K562 (cell line): ENCODE data around the gene TRAPPC1. TPM values are rescaled to one million over a fixed set of nuclear protein-coding genes. Genes with fewer than 3 reads are reported as not detected.

Experiments
- CREB5 ChIP-seq: fragments of 250-450 bp; sonication (Bioruptor Pico); IDR thresholded peaks from 2 replicates; pipeline ENCODE4 v1.5.0; 2020; ENCODE audit warnings: mild to moderate bottlenecking
- ELK1 ChIP-seq: sonication (generic); formaldehyde crosslinking; IDR thresholded peaks from 2 replicates; pipeline ENCODE4 v1.8.1; 2022; ENCODE audit warnings: missing genetic modification reagents
- ESRRB ChIP-seq: fragments of 250-450 bp; sonication (Bioruptor Pico); IDR thresholded peaks from 2 replicates; pipeline ENCODE4 v1.5.0; 2020; ENCODE audit warnings: mild to moderate bottlenecking, moderate library complexity, borderline replicate concordance
- FOS ChIP-seq: IDR thresholded peaks from 3 replicates; pipeline ENCODE4 v1.6.1; 2011; ENCODE audit not compliant: insufficient read length; ENCODE audit errors: extremely low read depth
- JUN ChIP-seq, 2 experiments: sonication (generic) in 1 of 2; formaldehyde crosslinking in 1 of 2; IDR thresholded peaks; 2 replicates each; pipeline versions ENCODE4 v1.6.1 to v1.8.0; 2012 to 2022; ENCODE audit warnings: borderline replicate concordance in 2 of 2, mild to moderate bottlenecking in 2 of 2, improper control_type of control experiment in 1 of 2, low read depth in 1 of 2, low read length in 1 of 2, missing genetic modification reagents in 1 of 2
- MAFG ChIP-seq: fragments of 450-650 bp; conservative IDR thresholded peaks from 2 replicates; pipeline ENCODE4 v1.6.1; 2016; ENCODE audit warnings: missing genetic modification characterization, missing compliant biosample characterization
- MAX ChIP-seq: sonication (generic); formaldehyde crosslinking; IDR thresholded peaks from 2 replicates; pipeline ENCODE4 v1.9.0; 2022; ENCODE audit warnings: mild to moderate bottlenecking, missing genetic modification reagents
- MED1 ChIP-seq: sonication (generic); formaldehyde crosslinking; IDR thresholded peaks from 2 replicates; pipeline ENCODE4 v1.8.1; 2023; ENCODE audit warnings: missing genetic modification reagents, borderline replicate concordance
- MNT ChIP-seq, 2 experiments: fragments of 450-650 bp; conservative IDR thresholded peaks; 2 replicates each; pipeline ENCODE4 v1.6.1; 2017; ENCODE audit warnings: mild to moderate bottlenecking in 2 of 2, moderate library complexity in 2 of 2
- NCOA2 ChIP-seq, 2 experiments: fragments of 450-650 bp; IDR thresholded peaks; 2 replicates each; pipeline ENCODE4 v1.6.1; 2018; ENCODE audit warnings: mild to moderate bottlenecking in 2 of 2, moderate library complexity in 1 of 2; ENCODE audit not compliant: partially characterized antibody in 2 of 2
- POU5F1 ChIP-seq: fragments of 150-350 bp; IDR thresholded peaks from 2 replicates; pipeline ENCODE4 v1.6.1; 2014; ENCODE audit warnings: borderline replicate concordance, low read length, low read depth, mild to moderate bottlenecking; ENCODE audit not compliant: partially characterized antibody
- SP1 ChIP-seq: sonication (generic); formaldehyde crosslinking; IDR thresholded peaks from 2 replicates; pipeline ENCODE4 v1.8.1; 2022; ENCODE audit warnings: mild to moderate bottlenecking, missing genetic modification reagents
- ZBTB2 ChIP-seq: fragments of 450-650 bp; IDR thresholded peaks from 2 replicates; pipeline ENCODE4 v1.6.1; 2016; ENCODE audit warnings: antibody characterized with exemption
- ZBTB7A ChIP-seq: IDR thresholded peaks from 2 replicates; pipeline ENCODE4 v1.6.1; 2011; ENCODE audit warnings: low read depth, mild to moderate bottlenecking, low read length, moderate library complexity, borderline replicate concordance; ENCODE audit not compliant: control insufficient read depth
- ZKSCAN1 ChIP-seq: fragments of 150-350 bp; IDR thresholded peaks from 2 replicates; pipeline ENCODE4 v1.6.1; 2016; ENCODE audit warnings: low read depth, low read length
- ZNF511 ChIP-seq: sonication (generic); formaldehyde crosslinking; IDR thresholded peaks from 2 replicates; pipeline ENCODE4 v1.8.0; 2022; ENCODE audit warnings: mild to moderate bottlenecking, missing genetic modification reagents
- ZNF512 ChIP-seq: IDR thresholded peaks from 2 replicates; pipeline ENCODE4 v1.6.1; 2016; ENCODE audit warnings: missing genetic modification characterization, missing compliant biosample characterization
- polyA plus RNA-seq, 8 experiments: library from polyadenylated mRNA; depleted of rRNA in 4 of 8; stranded (reverse) in 5 of 8; unstranded in 3 of 8; fragments of >200 nt; fragmentation: Nextera tagmentation in 2 of 8; fragmentation: Illumina TruSeq in 1 of 8; extraction: Ambion mirVana in 2 of 8; extraction: Trizol in 1 of 8; gene quantifications; 2 replicates each; pipeline versions ENCODE4 v1.2.1 to v1.2.3, GENCODE V29; 2011 to 2014; ENCODE audit warnings: inconsistent platforms in 1 of 8, missing spikeins in 1 of 8
- total RNA-seq, 7 experiments: library from RNA; depleted of rRNA in 6 of 7; stranded (reverse); fragments of >200 nt in 6 of 7; fragmentation: Illumina TruSeq in 2 of 7; extraction: Trizol in 2 of 7; gene quantifications; 2 replicates each; pipeline versions ENCODE4 v1.2.1 to v1.2.3, GENCODE V29; 2011 to 2021; ENCODE audit warnings: low replicate concordance in 1 of 7

TRAPPC1 gene
- total and polyA plus RNA-seq, 9 of the 15 experiments (the other 6 are each of a cell fraction or from before 2014, with no cell fraction given) = 11.7 to 82.8 (median 36.2) TPM

- TF ChIP-seq NCOA2 (IDR thresholded peaks at IDR 0.05; ENCODE audit: partially characterized antibody in 2 of 2) (no peak), ZBTB2 (peak; percentile 88), SP1 (CRISPR knock-in tag) (peak; percentile 73), ZKSCAN1 (0 out of 2 replicates have a peak, but pooled peaks have one; percentile 48), ZBTB7A (peak; percentile 44; the same call in 1 of the 2 replicates), FOS (no peak), POU5F1 (no peak), ELK1 (CRISPR knock-in tag) (no peak), MAX (peak; percentile 20; the same call in 1 of the 2 replicates), JUN (IDR thresholded peaks at IDR 0.05; ENCODE audit: borderline replicate concordance, low read depth, low read length) (peak; percentile 98), JUN (CRISPR knock-in tag; IDR thresholded peaks at IDR 0.05; ENCODE audit: borderline replicate concordance) (peak; percentile 76; the same call in 1 of the 2 replicates), CREB5 (CRISPR knock-in tag) (peak; percentile 80; the same call in 1 of the 2 replicates), MAFG (no peak), ZNF511 (CRISPR knock-in tag) (no peak), MED1 (CRISPR knock-in tag) (no peak), ZNF512 (no peak), MNT (conservative IDR thresholded peaks at IDR 0.05) (peak; percentile 61 to 83; a peak in 3 of 4 replicates), ESRRB (CRISPR knock-in tag) (no peak)
These were observed at the start of gene TRAPPC1, which contains the start of gene CNTROB (continued) for GRCh38 chr17:7931709-7932482.
